HG03520 (cell line): ENCODE results near the gene ZNF536.

Experiments
- ATAC-seq: cut with Tn5 transposase; IDR thresholded peaks from one replicate; pipeline ENCODE4 v1.9.1; 2021; ENCODE audit warnings: mild to moderate bottlenecking, moderate library complexity; ENCODE audit not compliant: unreplicated experiment

The ZNF536 gene

GRCh38 chr19:30361721-30362120 lies 10.5 kb upstream of the ZNF536 start:
- ATAC-seq = no peak

DNA sequence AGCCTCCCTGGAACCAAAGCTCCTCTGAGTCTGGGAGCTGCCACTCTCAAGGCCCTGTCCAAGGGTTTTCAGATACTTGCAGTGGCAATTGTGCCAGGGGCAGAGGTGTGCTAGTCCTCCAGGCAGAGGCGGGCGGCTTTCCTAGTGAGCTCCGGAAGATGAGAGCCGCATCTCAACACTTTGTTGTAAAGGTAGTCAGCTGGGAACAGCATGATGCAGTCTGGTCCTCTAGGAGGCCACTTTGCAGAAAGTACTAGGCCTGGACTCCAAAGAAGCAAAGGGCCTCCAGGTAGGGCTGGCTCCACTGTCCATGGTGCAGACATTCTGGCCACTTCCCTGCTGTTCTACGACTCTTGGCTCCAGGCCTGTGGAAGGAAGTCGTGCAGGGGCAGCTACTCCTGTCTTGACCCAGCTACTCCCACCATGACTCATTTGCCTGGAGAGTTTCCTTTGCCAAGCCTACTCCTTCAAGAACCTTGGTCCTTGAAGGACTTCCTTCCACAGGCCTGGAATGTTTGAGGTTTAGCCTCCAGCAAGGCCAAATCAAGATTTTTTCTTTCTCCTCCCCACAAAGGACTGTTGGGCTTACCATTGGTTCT lies 9.9 kb upstream of the ZNF536 start:
- ATAC-seq = no peak

DNA sequence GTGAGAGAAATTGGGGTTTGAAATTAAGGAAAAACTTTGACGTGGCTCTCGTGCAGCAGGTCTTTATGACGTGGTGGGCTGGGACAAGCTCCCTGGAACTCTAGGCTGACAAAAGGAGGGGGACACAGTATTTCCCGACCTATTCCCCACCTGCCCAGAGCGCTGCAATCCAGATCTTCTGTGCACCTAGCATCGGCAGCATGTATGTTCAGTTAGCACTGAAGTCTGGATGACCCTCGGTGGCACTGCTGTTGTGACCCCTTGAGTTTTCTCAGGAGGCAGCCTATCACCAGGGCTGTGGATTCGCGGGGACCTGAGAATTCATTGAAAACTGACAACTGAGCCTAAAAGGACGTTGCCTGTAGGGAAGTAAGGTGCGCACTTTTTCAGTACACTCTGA lies 9.1 kb upstream of the ZNF536 start:
- ATAC-seq = no peak

- no peak for ATAC-seq
These were observed 7.1 kb upstream of the ZNF536 start for GRCh38 chr19:30364866-30365800.

DNA sequence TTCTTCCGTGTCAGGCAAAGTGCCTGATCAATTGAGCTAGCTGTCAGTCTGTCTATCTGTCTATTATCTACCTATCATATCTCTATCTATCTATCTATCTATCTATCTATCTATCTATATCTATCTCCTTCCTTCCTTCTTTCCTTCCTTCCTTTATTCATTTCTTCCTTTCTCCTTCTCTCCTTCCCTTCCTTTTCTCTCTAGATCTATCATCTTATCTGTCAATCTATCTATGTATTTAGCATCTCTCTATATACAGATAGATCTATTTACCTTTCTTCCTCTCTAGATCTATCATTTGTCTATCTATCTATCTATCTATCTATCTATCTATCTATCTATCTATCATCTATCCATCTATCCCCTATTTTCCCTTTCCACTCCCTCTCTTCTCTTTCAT lies 5.9 kb upstream of the ZNF536 start:
- ATAC-seq = no peak

- ATAC-seq = no peak
These were observed 5.2 kb upstream of the ZNF536 start for GRCh38 chr19:30367006-30367405.

DNA sequence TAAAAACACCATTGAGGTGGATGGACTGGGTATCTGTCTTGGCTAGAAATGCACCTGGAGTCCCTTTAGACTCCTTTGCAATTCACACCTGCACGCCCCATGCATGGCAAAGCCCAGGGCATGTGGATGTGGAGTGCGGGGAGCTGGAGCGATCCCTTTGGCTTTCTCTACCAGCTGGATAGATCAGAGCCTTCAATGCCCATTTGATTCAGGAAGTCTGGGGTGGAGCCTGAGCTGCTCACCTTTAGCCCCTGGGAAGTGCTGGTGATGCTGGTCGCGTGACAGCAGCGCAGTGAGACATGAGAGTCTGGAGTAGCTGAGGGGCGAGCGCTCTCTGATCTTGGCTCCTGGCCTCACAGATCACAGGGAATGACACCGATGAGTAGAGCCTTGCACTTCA lies 4.8 kb upstream of the ZNF536 start:
- no peak for ATAC-seq

DNA sequence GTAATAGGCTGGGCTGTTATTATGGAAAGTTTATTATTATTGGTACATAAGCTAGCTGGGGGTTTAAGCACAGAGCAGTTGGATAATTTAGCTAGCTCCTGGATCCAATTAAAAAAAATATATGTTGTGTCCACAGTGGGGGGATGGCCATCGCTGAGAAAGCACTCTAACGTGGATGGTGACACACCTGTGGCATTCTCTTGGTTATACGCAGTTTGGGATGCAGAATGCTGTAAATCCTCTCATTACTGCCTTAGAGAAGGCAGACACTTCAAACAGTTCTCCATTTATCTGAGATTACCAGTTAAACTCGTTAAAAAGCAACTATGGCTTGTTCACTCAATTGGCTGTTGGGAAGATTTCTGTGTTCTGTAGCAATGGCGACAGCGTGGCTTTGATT lies 2.4 kb upstream of the ZNF536 start:
- no peak for ATAC-seq

- ATAC-seq = no peak
These were observed 885 bp upstream of the ZNF536 start for GRCh38 chr19:30371161-30371836.

GRCh38 chr19:30373593-30373992 lies 1.4 kb downstream of the ZNF536 start:
- no peak for ATAC-seq

GRCh38 chr19:30374539-30374864 lies 2.3 kb downstream of the ZNF536 start:
- ATAC-seq = no peak

- no peak for ATAC-seq
These were observed 2.8 kb downstream of the ZNF536 start for GRCh38 chr19:30374865-30375552.

GRCh38 chr19:30375553-30376031 lies 3.4 kb downstream of the ZNF536 start:
- ATAC-seq = no peak

DNA sequence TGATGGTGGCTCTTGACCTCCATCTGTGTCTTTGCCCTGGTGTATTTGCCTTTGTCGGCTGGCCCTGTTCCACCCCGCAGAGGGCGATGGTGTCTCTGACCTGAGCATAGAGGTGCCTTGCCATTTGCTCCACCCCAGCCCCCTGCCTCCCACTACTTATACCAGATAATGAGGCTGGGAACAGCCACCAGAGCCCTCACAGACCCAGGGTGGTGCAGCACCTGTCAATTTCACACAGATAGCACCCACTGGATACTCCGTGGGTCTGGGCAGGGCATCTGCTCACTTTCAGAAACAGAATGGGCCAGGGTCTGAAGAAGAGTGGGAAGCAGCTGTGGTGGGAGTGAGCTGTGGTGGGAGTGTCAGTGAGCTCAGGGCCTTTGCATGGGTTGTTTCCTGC lies 4.1 kb downstream of the ZNF536 start:
- no peak for ATAC-seq

- no peak for ATAC-seq
These were observed 4.7 kb downstream of the ZNF536 start for GRCh38 chr19:30376826-30377425.

DNA sequence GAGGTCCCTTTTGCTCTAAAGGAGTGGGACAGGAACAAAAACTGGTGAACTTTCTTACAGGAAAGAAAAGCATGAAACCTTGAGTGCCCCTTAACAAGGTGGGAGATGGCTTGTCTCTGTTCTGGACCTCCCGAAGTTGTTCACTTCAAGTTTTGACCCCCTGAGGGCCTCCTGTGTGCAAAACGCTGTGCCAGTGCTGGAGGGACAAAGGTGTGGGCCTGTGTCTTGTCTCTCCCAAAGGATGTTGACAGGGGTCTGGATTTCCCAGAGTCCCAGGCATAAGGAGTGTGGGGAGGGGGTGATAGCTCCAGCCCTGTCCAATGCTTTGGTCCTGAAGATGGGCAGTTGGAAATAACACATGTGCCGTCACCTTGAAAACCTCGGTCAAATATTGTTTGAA lies 6.5 kb downstream of the ZNF536 start:
- no peak for ATAC-seq

DNA sequence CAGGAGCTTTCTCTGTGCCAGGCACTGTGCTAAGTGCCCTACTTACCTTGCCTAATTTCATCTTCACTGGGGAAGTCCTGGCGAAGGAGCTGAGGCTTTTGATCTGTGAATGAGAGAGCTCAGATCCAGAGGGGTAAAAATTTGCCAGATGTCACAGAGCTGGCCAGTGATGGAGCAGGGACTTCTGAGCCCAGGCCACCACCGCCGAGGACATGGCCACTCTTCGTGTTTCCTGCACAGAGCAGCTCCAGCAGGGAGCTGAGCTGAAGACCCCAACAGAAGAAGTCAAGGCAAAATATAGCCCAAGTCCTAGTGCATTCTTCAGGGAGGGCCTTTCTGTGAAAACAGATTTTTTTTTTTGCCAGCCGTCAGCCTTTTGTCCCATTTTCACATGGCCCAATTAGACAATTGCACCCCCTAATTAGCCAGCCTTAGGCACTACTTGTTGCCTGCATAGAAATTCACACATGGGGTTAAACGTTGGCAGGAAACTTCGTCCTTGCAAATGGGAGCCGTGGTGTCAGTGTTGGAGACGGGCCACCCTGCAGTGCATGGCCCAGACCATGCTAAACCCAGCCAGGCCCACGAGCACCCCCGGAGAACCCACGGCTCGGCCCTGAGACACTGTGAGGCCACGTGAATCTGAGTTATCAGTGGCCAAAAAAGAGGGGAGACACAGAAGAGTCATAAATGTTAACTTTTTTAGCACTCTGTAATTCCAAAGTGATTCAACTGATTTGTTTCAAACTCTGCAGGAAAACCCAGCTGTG lies 7.8 kb downstream of the ZNF536 start:
- no peak for ATAC-seq

DNA sequence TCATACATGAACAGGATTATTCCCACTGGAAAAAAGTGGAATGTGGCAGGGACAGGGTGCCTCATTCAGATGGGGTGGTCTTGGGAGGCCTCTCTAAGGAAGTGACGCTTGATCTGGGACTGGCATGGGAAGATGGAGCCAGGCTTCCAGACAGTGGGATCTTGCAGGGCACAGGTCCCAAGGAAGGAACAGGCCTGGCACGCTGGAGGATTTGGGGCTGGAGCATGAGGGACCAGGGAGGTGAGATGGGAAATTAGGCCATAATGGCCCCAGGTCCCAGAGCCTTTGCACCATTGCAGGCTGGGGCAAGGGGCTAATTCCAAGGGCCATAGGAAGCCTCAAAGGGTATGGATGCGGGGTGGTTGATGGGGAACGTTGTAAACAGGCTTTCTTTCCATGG lies 9.2 kb downstream of the ZNF536 start:
- no peak for ATAC-seq

- no peak for ATAC-seq
These were observed 13.0 kb downstream of the ZNF536 start for GRCh38 chr19:30385174-30385573.

GRCh38 chr19:30385666-30386065 lies 13.5 kb downstream of the ZNF536 start:
- ATAC-seq = no peak
